ENCODE measurements around the gene TMEM229A. TPM values are rescaled to one million over a fixed set of nuclear protein-coding genes. Genes with fewer than 3 reads are reported as not detected.

TMEM229A gene
- total and polyA plus RNA-seq, 7 donors, result 0.03 TPM; not detected in 6

GRCh38 chr7:123999703-124000102, 33.2 kb downstream of the TMEM229A start:
- no peak for ATAC-seq
- no peak overlapping the region for H3K4me3 ChIP-seq

DNA sequence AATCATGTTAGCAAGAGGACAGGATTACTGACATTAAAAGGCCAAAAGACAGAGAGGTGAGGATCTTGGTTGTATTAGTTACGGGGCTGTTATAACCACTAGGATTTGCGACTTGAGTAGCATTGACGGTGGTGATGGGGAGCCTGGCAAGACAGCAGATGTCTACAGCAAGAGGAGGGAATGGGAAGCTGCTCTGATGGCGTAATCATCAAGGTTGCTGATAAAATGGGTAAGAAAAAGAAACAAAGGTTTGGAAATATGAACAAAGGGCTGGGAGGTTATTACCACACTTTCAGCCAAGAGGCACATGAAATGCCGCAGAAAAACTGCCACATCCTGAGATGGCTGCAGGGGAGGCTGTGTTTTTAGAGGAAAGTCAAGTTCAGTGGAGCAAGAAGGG, 33.9 kb downstream of the TMEM229A start:
- peaks cover 2% of the 10 kb centered on the region for H3K4me1 ChIP-seq
- H3K27me3 ChIP-seq (ENCODE audit: insufficient read depth in 3 of 3, low read length in 2 of 3), result no peaks in the 10 kb centered on the region
- intact Hi-C loops (cut with DNase I), result no loop called here
- DNase-seq (no peak), ATAC-seq (no peak)
- H3K9me3 ChIP-seq, result peaks cover 4% of the 10 kb centered on the region
- 76 to 82% (median 78%) methylated on average over 5 of the region's 5 CpGs for WGBS, 3 donors
- no peak overlapping the region for H3K27ac ChIP-seq
- no peaks in the 10 kb centered on the region for H3K36me3 ChIP-seq (ENCODE audit: insufficient read depth in 1 of 2, low read depth in 1 of 2)
- no peak overlapping the region for H3K4me3 ChIP-seq
- TF ChIP-seq CTCF (IDR thresholded peaks at IDR 0.05), result no peak

More at GRCh38 chr7:123999703-124000102, 33.2 kb downstream of the TMEM229A start:
- no peak for TF ChIP-seq CTCF (IDR thresholded peaks at IDR 0.05)
- Histone ChIP-seq H3K27me3 (ENCODE audit: insufficient read depth in 3 of 3, low read length in 2 of 3) (no peaks in the 10 kb centered on the region), H3K27ac (no peak overlapping the region), H3K9me3 (peaks cover 4% of the 10 kb centered on the region), H3K36me3 (ENCODE audit: insufficient read depth in 1 of 2, low read depth in 1 of 2) (no peaks in the 10 kb centered on the region), H3K4me1 (no peaks in the 10 kb centered on the region)
- WGBS, 3 donors, result 93% methylated on average over 3 of the region's 3 CpGs
- intact Hi-C loops (cut with DNase I), result no loop called here
- no peak for DNase-seq

- no peaks in the 10 kb centered on the region for H3K36me3 ChIP-seq (ENCODE audit: insufficient read depth in 1 of 2, low read depth in 1 of 2)
- intact Hi-C loops (cut with DNase I), result no loop called here
- H3K9me3 ChIP-seq, result no peaks in the 10 kb centered on the region
- ATAC-seq (no peak), DNase-seq (no peak)
- no peak overlapping the region for H3K27ac ChIP-seq
- WGBS, 3 donors, result 93 to 98% (median 95%) methylated on average over 6 of the region's 6 CpGs
- no peak overlapping the region for H3K4me3 ChIP-seq
- no peaks in the 10 kb centered on the region for H3K27me3 ChIP-seq (ENCODE audit: insufficient read depth in 3 of 3, low read length in 2 of 3)
- no peak for TF ChIP-seq CTCF (IDR thresholded peaks at IDR 0.05)
- H3K4me1 ChIP-seq, result peaks cover 2% of the 10 kb centered on the region
Measured at GRCh38 chr7:123996327-123996625, 36.6 kb downstream of the TMEM229A start.

- no peak overlapping the region for H3K4me3 ChIP-seq
- intact Hi-C loops (cut with DNase I), result no loop called here
- no peak for TF ChIP-seq CTCF (IDR thresholded peaks at IDR 0.05)
- no peaks in the 10 kb centered on the region for H3K9me3 ChIP-seq
- ATAC-seq (no peak), DNase-seq (no peak)
- WGBS, 3 donors, result 88 to 92% (median 90%) methylated on average over 10 of the region's 10 CpGs
- no peaks in the 10 kb centered on the region for H3K27me3 ChIP-seq (ENCODE audit: insufficient read depth in 3 of 3, low read length in 2 of 3)
- no peak overlapping the region for H3K27ac ChIP-seq
- H3K4me1 ChIP-seq, result peaks cover 2% of the 10 kb centered on the region
- no peaks in the 10 kb centered on the region for H3K36me3 ChIP-seq (ENCODE audit: insufficient read depth in 1 of 2, low read depth in 1 of 2)
Measured at GRCh38 chr7:123995617-123996326, 37.1 kb downstream of the TMEM229A start.

DNA sequence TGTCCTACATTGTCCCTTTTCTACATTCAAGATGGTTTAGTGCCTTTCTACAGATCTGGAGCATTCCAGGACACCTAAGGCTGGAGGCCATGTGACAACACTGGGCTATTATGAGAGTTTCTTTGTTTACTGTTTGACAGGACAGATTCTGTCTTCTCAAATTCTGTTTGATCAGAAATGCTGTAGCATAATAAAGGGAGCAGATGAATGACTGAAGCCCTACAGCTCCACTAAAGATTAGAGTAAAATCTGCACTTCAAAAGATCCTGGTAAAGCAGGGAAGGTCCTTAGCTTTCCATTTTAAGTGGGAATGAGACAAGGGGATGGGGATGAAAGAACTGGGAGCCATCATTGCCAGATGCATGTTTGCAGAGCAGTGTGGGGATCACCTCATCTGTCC, 38.4 kb downstream of the TMEM229A start:
- ATAC-seq (no peak), DNase-seq (no peak)
- no peak for TF ChIP-seq CTCF (IDR thresholded peaks at IDR 0.05)
- Histone ChIP-seq H3K9me3 (no peaks in the 10 kb centered on the region), H3K27ac (no peak overlapping the region), H3K4me1 (peaks cover 2% of the 10 kb centered on the region), H3K27me3 (ENCODE audit: insufficient read depth in 3 of 3, low read length in 2 of 3) (no peaks in the 10 kb centered on the region), H3K36me3 (ENCODE audit: insufficient read depth in 1 of 2, low read depth in 1 of 2) (no peaks in the 10 kb centered on the region), H3K4me3 (no peak overlapping the region)
- intact Hi-C loops (cut with DNase I), result no loop called here

All from psoas muscle (tissue), 8 donors.